Measurements from ENCODE around the gene DGCR6L. TPM values are rescaled to one million over a fixed set of nuclear protein-coding genes. Genes with fewer than 3 reads are reported as not detected.
"Not testable (repeated sequence)": the region's sequence is repeated elsewhere in the genome, so short reads cannot be mapped to it uniquely, and the experiment has no call there.

DGCR6L gene
- total RNA-seq (10 to 100 TPM; 34.9 to 50.7 (median 46.7) TPM), total RNA-seq (5.4 to 49.5 (median 27.9) reads per million in 29 experiments)
- 47.2 TPM for total RNA-seq (2013)

DNA sequence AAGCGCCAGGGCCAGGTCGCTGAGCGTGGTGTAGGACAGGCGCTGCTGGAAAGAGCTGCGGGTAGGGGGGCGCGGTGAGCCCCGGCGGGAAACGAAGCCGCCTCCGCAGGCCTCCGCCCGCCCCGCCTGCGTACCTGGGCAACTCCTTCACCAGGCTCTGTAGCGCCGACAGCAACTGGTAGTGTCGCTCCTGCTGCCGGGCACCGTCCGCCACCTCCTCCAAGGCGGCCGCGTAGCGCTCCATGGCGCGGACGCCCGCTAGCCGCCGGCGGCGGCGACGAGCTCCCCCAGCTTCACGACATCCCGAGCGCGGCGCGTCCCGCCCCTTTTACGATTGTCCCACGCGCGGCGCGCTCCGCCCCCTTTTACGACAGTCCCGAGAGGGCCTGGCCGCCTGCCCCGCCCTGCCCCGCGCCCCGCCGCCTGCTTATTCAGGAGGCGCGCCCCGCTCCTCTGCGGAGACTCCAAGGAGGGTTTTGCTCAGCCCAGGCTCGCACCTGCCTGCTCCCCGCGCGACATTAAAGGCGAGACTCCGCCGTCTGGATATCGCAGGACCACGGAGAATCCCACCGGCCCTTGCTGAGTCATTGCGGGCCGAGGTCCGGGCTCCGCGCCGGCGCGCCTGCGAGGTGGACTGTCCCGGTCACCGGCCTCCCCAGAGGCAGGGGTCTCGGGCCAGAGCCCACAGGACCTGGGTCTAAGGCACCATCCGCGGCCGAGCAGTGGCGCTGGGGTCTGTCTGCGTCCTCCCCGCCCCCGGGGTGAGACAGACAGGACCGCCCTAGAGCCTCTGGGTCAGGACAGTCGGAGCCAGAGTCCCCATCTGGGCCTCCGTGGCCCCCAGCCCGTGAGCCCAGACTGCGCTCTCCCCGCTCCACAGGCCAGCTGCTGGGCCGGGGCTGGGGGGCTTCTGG is at the start of gene DGCR6L:
Gene DGCR6L (minus strand): TSS at position 316 of the 914 bp plus-strand sequence. CDS start 72 bp downstream, at position 244.
- H3K4me3 ChIP-seq (ENCODE audit: control insufficient read depth in 1 of 2, extremely low read depth in 1 of 2, low read length in 1 of 2), result peak within 1 kb of the TSS; percentile 74 to 91
- peaks cover 49 to 67% (median 64%) of the 10 kb centered on the region in 3 donors for H3K4me1 Mint-ChIP-seq
- ATAC-seq (replicated peaks in 1 of 4) (peak; percentile 79 to 85 (median 82)), DNase-seq (peak; percentile 91 to 98 (median 95))
- no peaks in the 10 kb centered on the region for H3K9me3 ChIP-seq
- H3K27me3 ChIP-seq (replicated peaks in 1 of 2; ENCODE audit: control insufficient read depth in 2 of 2, extremely low read depth in 1 of 2, insufficient read depth in 2 of 2, low read length in 1 of 2), result no peaks in the 10 kb centered on the region
- WGBS (ENCODE audit: insufficient coverage), result under 1% methylated on average over 98 of the region's 98 CpGs
- ChIA-PET CTCF (interaction anchor here (0.8 to 1.0 kb wide), 3 partner anchors 9 to 82 kb away, joined by 3 to 5 read pairs (median 4); no protein-coding TSS in a partner anchor), POLR2A (interaction anchor here in 1 of 2 donors (0.6 kb wide), 1 partner anchor 237 kb away, joined by 3 read pairs; no protein-coding TSS in a partner anchor)
- H3K4me3 Mint-ChIP-seq, result peak within 1 kb of the TSS; percentile 85 to 91 (median 89)
- H3K4me1 ChIP-seq (ENCODE audit: control insufficient read depth in 1 of 2, extremely low read depth in 1 of 2, insufficient read depth in 2 of 2, low read length in 2 of 2), result peaks cover 25 to 77% of the 10 kb centered on the region in 2 experiments
- no peaks in the 10 kb centered on the region for H3K36me3 Mint-ChIP-seq
- no peaks in the 10 kb centered on the region for H3K9me3 Mint-ChIP-seq
- H3K27me3 Mint-ChIP-seq, result no peaks in the 10 kb centered on the region
- peaks cover 0 to 7% of the 10 kb centered on the region in 2 donors for H3K36me3 ChIP-seq (ENCODE audit: control insufficient read depth in 2 of 2, extremely low read depth in 1 of 2, insufficient read depth in 1 of 2, low read length in 1 of 2)
- peak within 1 kb of the TSS; percentile 88 to 93 for H3K27ac Mint-ChIP-seq
- peak within 1 kb of the TSS; percentile 62 for H3K27ac ChIP-seq (ENCODE audit: low read length)

- H3K4me3 Mint-ChIP-seq; H3K4me1 ChIP-seq (ENCODE audit: control insufficient read depth in 1 of 2, extremely low read depth in 1 of 2, insufficient read depth in 2 of 2, low read length in 2 of 2); DNase-seq; H3K36me3 ChIP-seq (ENCODE audit: control insufficient read depth in 2 of 2, extremely low read depth in 1 of 2, insufficient read depth in 1 of 2, low read length in 1 of 2); H3K9me3 ChIP-seq; CTCF ChIA-PET; H3K27me3 ChIP-seq (replicated peaks in 1 of 2; ENCODE audit: control insufficient read depth in 2 of 2, extremely low read depth in 1 of 2, insufficient read depth in 2 of 2, low read length in 1 of 2); H3K27ac Mint-ChIP-seq; H3K36me3 Mint-ChIP-seq; H3K27ac ChIP-seq (ENCODE audit: low read length); H3K9me3 Mint-ChIP-seq; POLR2A ChIA-PET; H3K4me3 ChIP-seq (ENCODE audit: control insufficient read depth in 1 of 2, extremely low read depth in 1 of 2, low read length in 1 of 2); H3K27me3 Mint-ChIP-seq; ATAC-seq (replicated peaks in 1 of 4): not testable (repeated sequence)
- WGBS (ENCODE audit: insufficient coverage), result 93% methylated on average over 3 of the region's 9 CpGs
- H3K4me1 Mint-ChIP-seq, result peaks cover 15 to 17% (median 16%) of the 10 kb centered on the region in 3 donors
Observed at GRCh38 chr22:20368875-20369274, 49.0 kb upstream of the DGCR6L start.

GRCh38 chr22:20366841-20367240 is 47.0 kb upstream of the DGCR6L start:
- H3K36me3 Mint-ChIP-seq; H3K4me3 ChIP-seq (ENCODE audit: control insufficient read depth in 1 of 2, extremely low read depth in 1 of 2, low read length in 1 of 2); ATAC-seq (replicated peaks in 1 of 4); CTCF ChIA-PET; DNase-seq; H3K36me3 ChIP-seq (ENCODE audit: control insufficient read depth in 2 of 2, extremely low read depth in 1 of 2, insufficient read depth in 1 of 2, low read length in 1 of 2); H3K27me3 ChIP-seq (replicated peaks in 1 of 2; ENCODE audit: control insufficient read depth in 2 of 2, extremely low read depth in 1 of 2, insufficient read depth in 2 of 2, low read length in 1 of 2); H3K9me3 ChIP-seq; H3K9me3 Mint-ChIP-seq; H3K4me1 ChIP-seq (ENCODE audit: control insufficient read depth in 1 of 2, extremely low read depth in 1 of 2, insufficient read depth in 2 of 2, low read length in 2 of 2); H3K27me3 Mint-ChIP-seq; H3K27ac Mint-ChIP-seq; H3K4me3 Mint-ChIP-seq; POLR2A ChIA-PET; H3K27ac ChIP-seq (ENCODE audit: low read length): not testable (repeated sequence)
- no CpG with 5 or more reads among the region's 9 CpGs for WGBS (ENCODE audit: insufficient coverage)
- peaks cover 20 to 24% (median 22%) of the 10 kb centered on the region in 3 donors for H3K4me1 Mint-ChIP-seq

- H3K36me3 ChIP-seq (ENCODE audit: control insufficient read depth in 2 of 2, extremely low read depth in 1 of 2, insufficient read depth in 1 of 2, low read length in 1 of 2); H3K36me3 Mint-ChIP-seq; H3K9me3 ChIP-seq; H3K4me1 ChIP-seq (ENCODE audit: control insufficient read depth in 1 of 2, extremely low read depth in 1 of 2, insufficient read depth in 2 of 2, low read length in 2 of 2); POLR2A ChIA-PET; H3K4me3 ChIP-seq (ENCODE audit: control insufficient read depth in 1 of 2, extremely low read depth in 1 of 2, low read length in 1 of 2); H3K27ac ChIP-seq (ENCODE audit: low read length); CTCF ChIA-PET; H3K27me3 ChIP-seq (replicated peaks in 1 of 2; ENCODE audit: control insufficient read depth in 2 of 2, extremely low read depth in 1 of 2, insufficient read depth in 2 of 2, low read length in 1 of 2); DNase-seq; H3K27me3 Mint-ChIP-seq; H3K9me3 Mint-ChIP-seq: not testable (repeated sequence)
- 66% methylated on average over 3 of the region's 11 CpGs for whole genome bisulfite sequencing (ENCODE audit: insufficient coverage)
- peaks cover 17 to 24% (median 20%) of the 10 kb centered on the region in 3 donors for H3K4me1 Mint-ChIP-seq
- ATAC-seq (replicated peaks in 1 of 4), result peak in 1 of 4 experiments; percentile 51
- H3K27ac Mint-ChIP-seq, result peak overlapping the region; percentile 73 to 83
- peak overlapping the region in 1 of 3 donors; percentile 49 for H3K4me3 Mint-ChIP-seq
Observed at GRCh38 chr22:20364335-20365260, 44.7 kb upstream of the DGCR6L start.

GRCh38 chr22:20362403-20362802 is 42.5 kb upstream of the DGCR6L start:
- H3K27me3 Mint-ChIP-seq; ATAC-seq (replicated peaks in 1 of 4); H3K9me3 ChIP-seq; H3K36me3 Mint-ChIP-seq; CTCF ChIA-PET; DNase-seq; H3K9me3 Mint-ChIP-seq; H3K27ac Mint-ChIP-seq; H3K27me3 ChIP-seq (replicated peaks in 1 of 2; ENCODE audit: control insufficient read depth in 2 of 2, extremely low read depth in 1 of 2, insufficient read depth in 2 of 2, low read length in 1 of 2); H3K4me3 ChIP-seq (ENCODE audit: control insufficient read depth in 1 of 2, extremely low read depth in 1 of 2, low read length in 1 of 2); H3K4me1 ChIP-seq (ENCODE audit: control insufficient read depth in 1 of 2, extremely low read depth in 1 of 2, insufficient read depth in 2 of 2, low read length in 2 of 2); H3K36me3 ChIP-seq (ENCODE audit: control insufficient read depth in 2 of 2, extremely low read depth in 1 of 2, insufficient read depth in 1 of 2, low read length in 1 of 2); POLR2A ChIA-PET; H3K4me3 Mint-ChIP-seq; H3K27ac ChIP-seq (ENCODE audit: low read length): not testable (repeated sequence)
- 100% methylated on average over 3 of the region's 10 CpGs for WGBS (ENCODE audit: insufficient coverage)
- H3K4me1 Mint-ChIP-seq, result peaks cover 17 to 24% (median 20%) of the 10 kb centered on the region in 3 donors

- not testable (repeated sequence) for DNase-seq
Observed at GRCh38 chr22:20361752-20362229, 41.9 kb upstream of the DGCR6L start.

More at GRCh38 chr22:20361752-20362229, 41.9 kb upstream of the DGCR6L start:
- 97% methylated on average over 34 of the region's 54 CpGs for WGBS (ENCODE audit: insufficient coverage)
- H3K27ac ChIP-seq (ENCODE audit: low read length); H3K9me3 ChIP-seq; H3K27ac Mint-ChIP-seq; H3K9me3 Mint-ChIP-seq; POLR2A ChIA-PET; H3K4me3 ChIP-seq (ENCODE audit: control insufficient read depth in 1 of 2, extremely low read depth in 1 of 2, low read length in 1 of 2); ATAC-seq (replicated peaks in 1 of 4); H3K4me1 ChIP-seq (ENCODE audit: control insufficient read depth in 1 of 2, extremely low read depth in 1 of 2, insufficient read depth in 2 of 2, low read length in 2 of 2); H3K4me3 Mint-ChIP-seq; CTCF ChIA-PET; H3K36me3 Mint-ChIP-seq; H3K27me3 Mint-ChIP-seq; H3K27me3 ChIP-seq (replicated peaks in 1 of 2; ENCODE audit: control insufficient read depth in 2 of 2, extremely low read depth in 1 of 2, insufficient read depth in 2 of 2, low read length in 1 of 2); H3K36me3 ChIP-seq (ENCODE audit: control insufficient read depth in 2 of 2, extremely low read depth in 1 of 2, insufficient read depth in 1 of 2, low read length in 1 of 2): not testable (repeated sequence)
- H3K4me1 Mint-ChIP-seq, result peaks cover 17 to 24% (median 20%) of the 10 kb centered on the region in 3 donors

Measured in T-cell (primary cell).